A673 (cell line): ENCODE measurements around the gene GABRD.

Experiments
- CTCF ChIP-seq: fragments of 300-800, 200-600 bp; sonication (generic); conservative IDR thresholded peaks from 2 replicates; pipeline ENCODE4 v1.5.1; 2017; ENCODE audit warnings: low read depth, mild to moderate bottlenecking, antibody characterized with exemption, low read length, moderate library complexity, mixed read lengths
- EZH2 ChIP-seq: fragments of 200-600 bp; sonication (generic); IDR thresholded peaks from 2 replicates; pipeline ENCODE4 v1.6.1; 2017; ENCODE audit warnings: borderline replicate concordance, low read depth, mild to moderate bottlenecking, mixed read lengths, antibody characterized with exemption, low read length; ENCODE audit not compliant: poor library complexity, severe bottlenecking

- TF ChIP-seq CTCF, result no peak
- TF ChIP-seq EZH2, result no peak
Observed at GRCh38 chr1:2014181-2014580, 5.0 kb upstream of the GABRD start.
